Ascending aorta (tissue), 2 donors: ENCODE measurements around the gene ACSF3. TPM values are rescaled to one million over a fixed set of nuclear protein-coding genes. Genes with fewer than 3 reads are reported as not detected.
A peak's percentile ranks its signal among the peaks of the same experiment; 100 is the strongest.
"Not testable (repeated sequence)": the region's sequence is repeated elsewhere in the genome, so short reads cannot be mapped to it uniquely, and the experiment has no call there.

ENCODE experiments used
- DNase-seq, 2 donors: peaks; one replicate each; pipeline ENCODE4 v3.0.0-alpha.2; 2019; ENCODE audit warnings: low spot score in 2 of 2
- H3K27ac ChIP-seq, 2 donors: fragments of 200-600 bp; sonication (generic); one replicate each; pipeline ENCODE4 v1.5.1; 2016 to 2017; ENCODE audit warnings: mild to moderate bottlenecking in 1 of 2
- H3K27me3 ChIP-seq: fragments of 200-600 bp; sonication (generic); one replicate; pipeline ENCODE4 v1.5.1; 2017
- H3K36me3 ChIP-seq, 2 donors: fragments of 200-600 bp; sonication (generic); one replicate each; pipeline ENCODE4 v1.5.1; 2016
- H3K4me1 ChIP-seq, 2 donors: fragments of 200-600 bp; sonication (generic); one replicate each; pipeline ENCODE4 v1.5.1; 2016 to 2017; ENCODE audit warnings: mild to moderate bottlenecking in 1 of 2
- H3K4me3 ChIP-seq, 2 donors: fragments of 200-600 bp; sonication (generic); one replicate each; pipeline ENCODE4 v1.5.1; 2016 to 2017; ENCODE audit warnings: mild to moderate bottlenecking in 1 of 2
- H3K9me3 ChIP-seq, 2 donors: fragments of 200-600 bp; sonication (generic); one replicate each; pipeline ENCODE4 v1.5.1; 2016
- intact Hi-C: fragments of 100-400 bp; cut with DNase I; formaldehyde crosslinking; loops from one replicate; pipeline ENCODE4 v1.15.1; 2023
- total RNA-seq: library from RNA; depleted of rRNA; stranded (reverse); fragments of >200 nt; gene quantifications from one replicate; pipeline ENCODE4 v1.1.0, GENCODE V29; 2016
- TF ChIP-seq, protein P1 (sequence below), 3 experiments: fragments of 200-600 bp in 2 of 3; fragments of 450-650 bp in 1 of 3; sonication (generic) in 2 of 3; IDR thresholded peaks; one replicate each; pipeline ENCODE4 v1.5.1; 2016 to 2019; ENCODE audit warnings: antibody characterized with exemption in 3 of 3, mild to moderate bottlenecking in 1 of 3, moderate library complexity in 1 of 3

ACSF3 gene
- total RNA-seq, 1 donor from 2014 or later: 5.2 TPM

DNA sequence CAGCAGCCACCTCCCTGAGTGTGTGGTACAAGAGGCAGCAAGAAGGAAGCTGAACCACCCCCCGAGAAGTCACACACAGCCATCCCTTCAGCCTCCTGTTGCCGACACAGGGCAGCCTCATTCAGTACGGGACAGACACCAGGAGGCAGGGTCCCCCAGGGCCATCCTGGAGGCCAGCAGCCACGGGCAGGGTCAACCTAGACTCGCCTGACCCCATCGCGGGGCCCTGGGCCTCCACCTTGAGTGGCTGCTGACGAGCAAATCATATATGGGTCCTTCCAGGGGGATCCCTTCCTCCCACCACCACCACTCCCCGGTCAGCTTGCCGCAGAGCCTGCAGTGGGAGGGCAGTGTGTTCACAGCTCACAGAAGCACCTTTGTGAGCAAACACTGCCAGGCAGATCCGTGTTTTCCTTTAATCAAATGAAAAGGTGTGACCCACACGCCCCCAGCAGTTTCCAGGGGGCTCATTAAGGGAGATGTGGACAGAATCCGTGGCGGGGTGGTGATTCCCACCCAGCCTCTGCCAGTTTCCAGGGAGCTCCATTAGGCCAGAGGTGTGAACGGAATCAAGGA is 5.6 kb upstream of the ACSF3 start:
- no peak for DNase-seq
- no peaks in the 10 kb centered on the region for H3K36me3 ChIP-seq
- TF ChIP-seq, protein P1, sequence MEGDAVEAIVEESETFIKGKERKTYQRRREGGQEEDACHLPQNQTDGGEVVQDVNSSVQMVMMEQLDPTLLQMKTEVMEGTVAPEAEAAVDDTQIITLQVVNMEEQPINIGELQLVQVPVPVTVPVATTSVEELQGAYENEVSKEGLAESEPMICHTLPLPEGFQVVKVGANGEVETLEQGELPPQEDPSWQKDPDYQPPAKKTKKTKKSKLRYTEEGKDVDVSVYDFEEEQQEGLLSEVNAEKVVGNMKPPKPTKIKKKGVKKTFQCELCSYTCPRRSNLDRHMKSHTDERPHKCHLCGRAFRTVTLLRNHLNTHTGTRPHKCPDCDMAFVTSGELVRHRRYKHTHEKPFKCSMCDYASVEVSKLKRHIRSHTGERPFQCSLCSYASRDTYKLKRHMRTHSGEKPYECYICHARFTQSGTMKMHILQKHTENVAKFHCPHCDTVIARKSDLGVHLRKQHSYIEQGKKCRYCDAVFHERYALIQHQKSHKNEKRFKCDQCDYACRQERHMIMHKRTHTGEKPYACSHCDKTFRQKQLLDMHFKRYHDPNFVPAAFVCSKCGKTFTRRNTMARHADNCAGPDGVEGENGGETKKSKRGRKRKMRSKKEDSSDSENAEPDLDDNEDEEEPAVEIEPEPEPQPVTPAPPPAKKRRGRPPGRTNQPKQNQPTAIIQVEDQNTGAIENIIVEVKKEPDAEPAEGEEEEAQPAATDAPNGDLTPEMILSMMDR (IDR thresholded peaks at IDR 0.05): no peak
- no peaks in the 10 kb centered on the region for H3K27me3 ChIP-seq
- peaks cover 0 to 1% of the 10 kb centered on the region in 2 donors for H3K4me1 ChIP-seq
- no peak overlapping the region for H3K4me3 ChIP-seq
- no peaks in the 10 kb centered on the region for H3K9me3 ChIP-seq
- no peak overlapping the region for H3K27ac ChIP-seq
- intact Hi-C loops: no loop called here

DNA sequence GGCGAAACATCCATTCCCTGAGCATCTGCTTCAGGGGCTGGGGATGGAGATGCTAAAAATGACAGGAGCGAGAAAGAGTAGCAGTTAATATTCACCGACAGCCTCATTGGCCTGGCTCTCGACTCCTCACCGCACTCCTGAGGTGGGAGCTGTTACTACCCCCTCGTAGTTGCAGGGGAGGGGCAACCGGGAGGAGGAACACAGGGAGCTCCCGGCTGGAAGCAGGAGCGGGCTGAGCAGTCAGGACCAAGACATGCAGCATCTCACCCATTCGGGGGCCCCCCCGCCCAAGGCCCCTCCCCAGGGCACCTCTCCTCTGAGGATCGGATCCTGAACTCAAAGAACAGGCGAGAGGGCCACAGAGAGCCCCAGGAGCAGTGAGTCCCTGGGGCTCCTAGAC is 4.5 kb upstream of the ACSF3 start:
- H3K4me1 ChIP-seq: peaks cover 0 to 6% of the 10 kb centered on the region in 2 donors
- H3K9me3 ChIP-seq: no peaks in the 10 kb centered on the region
- H3K27me3 ChIP-seq: no peaks in the 10 kb centered on the region
- DNase-seq: no peak
- no peak overlapping the region for H3K4me3 ChIP-seq
- TF ChIP-seq, protein P1 (IDR thresholded peaks at IDR 0.05): no peak
- intact Hi-C loops: no loop called here
- no peak overlapping the region for H3K27ac ChIP-seq
- no peaks in the 10 kb centered on the region for H3K36me3 ChIP-seq

DNA sequence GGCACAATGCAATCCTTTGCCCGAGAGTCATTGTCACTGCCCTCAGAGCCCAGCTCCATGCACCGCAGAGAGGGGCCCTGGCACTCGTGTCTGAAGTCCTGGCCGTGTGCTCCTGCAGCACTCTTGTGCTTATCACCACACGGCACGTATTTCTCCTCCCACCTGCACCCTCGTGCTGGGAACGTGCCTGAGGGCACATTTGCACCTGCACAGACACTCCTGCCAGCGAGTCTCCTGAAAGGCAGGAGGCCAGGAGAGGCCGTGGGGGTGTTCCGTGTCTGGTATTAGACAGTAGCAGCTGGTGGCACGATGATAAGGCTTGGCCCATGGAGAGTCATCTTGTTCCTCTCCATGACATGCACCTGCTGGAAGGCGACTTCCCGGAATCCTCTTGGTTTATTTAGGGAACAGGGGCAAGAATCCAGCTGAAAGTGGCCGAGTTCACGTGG is 3.4 kb upstream of the ACSF3 start:
- TF ChIP-seq, protein P1 (IDR thresholded peaks at IDR 0.05): no peak
- Histone ChIP-seq H3K27ac (no peak overlapping the region), H3K4me1 (peaks cover 0 to 16% of the 10 kb centered on the region in 2 donors), H3K36me3 (no peaks in the 10 kb centered on the region), H3K9me3 (no peaks in the 10 kb centered on the region), H3K4me3 (no peak overlapping the region), H3K27me3 (no peaks in the 10 kb centered on the region)
- DNase-seq: no peak
- intact Hi-C loops: loop anchor here (10.0 kb wide), 2 partner anchors 75 to 125 kb away; partner anchors contain the start of gene ZNF778

DNA sequence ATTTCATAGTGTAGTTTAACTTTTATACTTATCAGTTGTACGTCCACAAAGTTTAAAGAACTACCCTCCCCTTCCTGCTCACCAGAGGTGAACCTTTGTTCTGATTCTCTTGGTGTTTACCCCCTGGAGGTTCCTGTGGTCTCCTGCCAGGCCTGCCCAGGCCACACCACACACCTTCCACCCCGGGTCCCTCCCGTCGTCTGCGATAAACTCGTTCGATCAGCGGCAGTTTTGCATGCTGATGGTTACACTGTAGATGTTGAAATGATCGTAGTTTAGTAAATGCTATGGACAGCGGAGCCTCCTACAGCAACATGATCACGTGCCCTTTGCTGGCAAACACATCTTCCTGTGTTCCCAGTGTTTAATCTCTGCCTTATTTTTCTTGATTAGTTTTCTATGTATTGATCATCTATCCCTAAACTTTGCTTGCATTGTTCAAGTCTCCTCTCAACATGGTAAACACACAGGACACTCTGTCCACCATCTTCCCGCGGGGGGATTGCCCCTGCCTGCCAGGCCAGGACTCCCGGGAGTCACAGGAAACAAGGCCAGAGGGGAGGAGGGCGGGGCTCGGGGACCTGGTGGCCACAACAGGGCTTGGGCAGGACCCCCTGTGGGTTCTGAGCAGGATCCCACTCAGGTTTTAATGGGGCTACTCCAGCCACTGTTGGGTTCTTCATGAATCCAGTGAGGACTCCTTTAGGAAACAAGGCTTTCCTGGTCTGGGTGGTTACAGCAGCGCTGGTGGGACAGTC is 2.8 kb upstream of the ACSF3 start:
- DNase-seq: no peak
- intact Hi-C loops: loop anchor here (10.0 kb wide), 2 partner anchors 74 to 124 kb away; partner anchors contain the start of gene ZNF778
- Histone ChIP-seq H3K36me3 (no peaks in the 10 kb centered on the region), H3K9me3 (no peaks in the 10 kb centered on the region), H3K4me1 (peaks cover 0 to 21% of the 10 kb centered on the region in 2 donors), H3K27me3 (no peaks in the 10 kb centered on the region), H3K27ac (no peak overlapping the region), H3K4me3 (no peak overlapping the region)
- TF ChIP-seq, protein P1 (IDR thresholded peaks at IDR 0.05): no peak

DNA sequence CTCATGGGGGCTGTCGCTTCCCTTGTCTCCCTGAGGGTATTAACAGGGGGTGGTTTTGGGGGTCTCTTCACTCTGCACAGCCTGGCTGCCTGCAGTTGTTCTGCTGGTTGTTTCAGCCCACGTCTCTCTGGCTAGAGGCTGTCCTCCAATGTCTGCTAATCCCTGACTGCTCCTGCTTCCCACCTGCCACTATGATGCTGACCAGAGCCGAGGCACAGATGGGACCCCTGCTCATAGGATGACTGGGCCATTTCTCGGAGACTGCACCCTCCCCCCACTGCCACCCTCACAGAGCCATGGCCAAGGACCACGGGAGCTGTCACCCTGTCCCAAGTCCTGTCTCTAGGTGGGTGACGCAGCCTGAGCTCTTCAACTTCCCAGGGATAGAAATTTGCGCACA is 1.6 kb upstream of the ACSF3 start:
- no peak overlapping the region for H3K4me3 ChIP-seq
- no peaks in the 10 kb centered on the region for H3K36me3 ChIP-seq
- no peak for DNase-seq
- TF ChIP-seq, protein P1 (IDR thresholded peaks at IDR 0.05): no peak
- H3K9me3 ChIP-seq: no peaks in the 10 kb centered on the region
- H3K4me1 ChIP-seq: peaks cover 0 to 21% of the 10 kb centered on the region in 2 donors
- no peaks in the 10 kb centered on the region for H3K27me3 ChIP-seq
- H3K27ac ChIP-seq: no peak overlapping the region
- intact Hi-C loops: loop anchor here (10.0 kb wide), 2 partner anchors 73 to 123 kb away; partner anchors contain the start of gene ZNF778

DNA sequence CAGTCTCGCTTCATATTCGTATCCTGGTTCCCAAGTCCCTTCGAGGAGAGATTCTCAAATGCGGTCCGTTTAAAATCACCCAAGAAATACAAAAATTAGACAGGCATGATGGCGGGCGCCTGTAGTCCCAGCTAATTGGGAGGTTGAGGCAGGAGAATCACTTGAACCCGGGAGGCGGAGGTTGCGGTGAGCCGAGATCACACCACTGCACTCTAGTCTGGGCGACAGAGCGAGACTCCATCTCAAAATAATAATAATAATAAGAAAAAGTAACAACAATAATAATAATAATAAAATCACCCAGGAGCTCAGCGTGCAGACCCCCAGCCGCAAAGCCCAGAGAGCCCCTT is 425 bp upstream of the ACSF3 start:
- not testable (repeated sequence) for H3K9me3 ChIP-seq, H3K36me3 ChIP-seq, DNase-seq, H3K27me3 ChIP-seq
- H3K27ac ChIP-seq: peak overlapping the region; percentile 32 to 70
- peak overlapping the region; percentile 93 for H3K4me3 ChIP-seq
- intact Hi-C loops: loop anchor here (10.0 kb wide), 2 partner anchors 72 to 122 kb away; partner anchors contain the start of gene ZNF778
- H3K4me1 ChIP-seq: peaks cover 0 to 21% of the 10 kb centered on the region in 2 donors
